OCI-LY1 (cell line): ENCODE measurements around the gene S100G.
"Not testable (repeated sequence)": the region's sequence is repeated elsewhere in the genome, so short reads cannot be mapped to it uniquely, and the experiment has no call there.

ENCODE experiments used
- H2AFZ ChIP-seq: fragments of 200-600 bp; sonication (generic), shearing (Covaris generic); 2 replicates; pipeline ENCODE4 v1.6.0; 2014; ENCODE audit warnings: antibody characterized with exemption, mild to moderate bottlenecking, low read length
- H3F3A ChIP-seq: fragments of 200-600 bp; sonication (generic), shearing (Covaris generic); 2 replicates; pipeline ENCODE4 v1.6.0; 2014; ENCODE audit warnings: mild to moderate bottlenecking, antibody characterized with exemption, low read length, moderate library complexity; ENCODE audit not compliant: insufficient read depth
- H3K27ac ChIP-seq: fragments of 200-600 bp; sonication (generic); 2 replicates; pipeline ENCODE4 v1.5.1; 2014; ENCODE audit warnings: low read length, mixed run types, mild to moderate bottlenecking, low read depth; ENCODE audit not compliant: poor library complexity, severe bottlenecking
- H3K27me3 ChIP-seq: fragments of 200-600 bp; sonication (generic); 2 replicates; pipeline ENCODE4 v1.6.0; 2014; ENCODE audit warnings: antibody characterized with exemption, mild to moderate bottlenecking, low read length, moderate library complexity; ENCODE audit not compliant: insufficient read depth
- H3K36me3 ChIP-seq: fragments of 200-600 bp; sonication (generic); 2 replicates; pipeline ENCODE4 v1.6.1; 2014; ENCODE audit warnings: mild to moderate bottlenecking, antibody characterized with exemption, low read length, moderate library complexity, mixed read lengths; ENCODE audit not compliant: insufficient read depth
- H3K4me1 ChIP-seq: fragments of 200-600 bp; sonication (generic); 2 replicates; pipeline ENCODE4 v1.5.1; 2014; ENCODE audit warnings: mild to moderate bottlenecking, low read length, moderate library complexity; ENCODE audit not compliant: insufficient read depth, severe bottlenecking
- H3K4me2 ChIP-seq: fragments of 200-600 bp; sonication (generic), shearing (Covaris generic); 2 replicates; pipeline ENCODE4 v1.6.1; 2014; ENCODE audit warnings: low read length
- H3K4me3 ChIP-seq: fragments of 200-600 bp; sonication (generic); 2 replicates; pipeline ENCODE4 v1.5.1; 2014; ENCODE audit warnings: low read length, low read depth, mild to moderate bottlenecking, mixed read lengths; ENCODE audit not compliant: poor library complexity, severe bottlenecking
- H3K79me2 ChIP-seq: fragments of 200-600 bp; shearing (Covaris generic); 2 replicates; pipeline ENCODE4 v1.6.1; 2016; ENCODE audit warnings: mixed run types, low read length, mixed read lengths; ENCODE audit not compliant: insufficient read depth
- H3K9ac ChIP-seq: fragments of 200-600 bp; sonication (generic), shearing (Covaris generic); 2 replicates; pipeline ENCODE4 v1.6.1; 2014; ENCODE audit warnings: mild to moderate bottlenecking, low read length, mixed read lengths
- H3K9me2 ChIP-seq: fragments of 200-600 bp; sonication (generic), shearing (Covaris generic); 2 replicates; pipeline ENCODE4 v1.6.1; 2014; ENCODE audit warnings: low read depth, mild to moderate bottlenecking, low read length, mixed read lengths
- H3K9me3 ChIP-seq: fragments of 200-600 bp; shearing (Covaris generic); 2 replicates; pipeline ENCODE4 v1.6.1; 2014; ENCODE audit warnings: low read length, mixed read lengths
- H4K20me1 ChIP-seq: fragments of 200-600 bp; sonication (generic), shearing (Covaris generic); 2 replicates; pipeline ENCODE4 v1.6.0; 2016; ENCODE audit warnings: mild to moderate bottlenecking, low read length; ENCODE audit not compliant: insufficient read depth
- CTCF ChIP-seq: fragments of 200-600 bp; sonication (generic), shearing (Covaris generic); IDR thresholded peaks from 2 replicates; pipeline ENCODE4 v1.5.1; 2017; ENCODE audit warnings: mild to moderate bottlenecking, antibody characterized with exemption, low read length, moderate library complexity, mixed read lengths
- EZH2 ChIP-seq: fragments of 200-600 bp; sonication (generic), shearing (Covaris generic); IDR thresholded peaks from 2 replicates; pipeline ENCODE4 v1.8.0; 2017; ENCODE audit warnings: borderline replicate concordance, mixed run types, mild to moderate bottlenecking, antibody characterized with exemption, low read length, moderate library complexity, mixed read lengths

S100G gene

GRCh38 chrX:16649858-16650257, at the start of gene S100G:
Gene S100G (plus strand): TSS chrX:16650158. CDS start chrX:16651007, 849 bp downstream.
- H4K20me1 ChIP-seq: no peaks in the 10 kb centered on the region
- no peak within 1 kb of the TSS for H3K27ac ChIP-seq
- H3K27me3 ChIP-seq: no peaks in the 10 kb centered on the region
- no peak within 1 kb of the TSS for H3K4me3 ChIP-seq
- no peaks in the 10 kb centered on the region for H3K79me2 ChIP-seq
- peaks cover 15% of the 10 kb centered on the region; the same call in 1 of the 2 replicates for H3K36me3 ChIP-seq
- no peaks in the 10 kb centered on the region for H3K9me2 ChIP-seq
- no peaks in the 10 kb centered on the region for H3K4me1 ChIP-seq
- no peaks in the 10 kb centered on the region for H3K9me3 ChIP-seq
- no peak within 1 kb of the TSS for H3K4me2 ChIP-seq
- H3K9ac ChIP-seq: no peak within 1 kb of the TSS
- H2AFZ ChIP-seq: no peak within 1 kb of the TSS
- TF ChIP-seq EZH2: no peak
- no peak for TF ChIP-seq CTCF
- no peaks in the 10 kb centered on the region for H3F3A ChIP-seq

- Histone ChIP-seq H3K4me2 (no peak overlapping the region), H3K9me3 (no peaks in the 10 kb centered on the region), H3F3A (no peaks in the 10 kb centered on the region), H3K4me1 (peaks cover 17% of the 10 kb centered on the region), H2AFZ (no peak overlapping the region), H3K9me2 (no peaks in the 10 kb centered on the region), H3K27me3 (no peaks in the 10 kb centered on the region), H3K36me3 (peaks cover 28% of the 10 kb centered on the region), H3K4me3 (no peak overlapping the region), H3K27ac (no peak overlapping the region), H3K9ac (no peak overlapping the region), H3K79me2 (no peaks in the 10 kb centered on the region), H4K20me1 (no peaks in the 10 kb centered on the region)
- TF ChIP-seq CTCF (no peak), EZH2 (no peak)
Measured at GRCh38 chrX:16601885-16602284, 48.1 kb upstream of the S100G start.

GRCh38 chrX:16603235-16603634, 46.7 kb upstream of the S100G start:
- H3K4me2 ChIP-seq, H3K27me3 ChIP-seq, H3K27ac ChIP-seq, H3K4me3 ChIP-seq, H2AFZ ChIP-seq, H3F3A ChIP-seq, H3K9ac ChIP-seq, H3K9me2 ChIP-seq, H3K79me2 ChIP-seq, H4K20me1 ChIP-seq, H3K9me3 ChIP-seq: not testable (repeated sequence)
- Histone ChIP-seq H3K4me1 (peaks cover 17% of the 10 kb centered on the region), H3K36me3 (peaks cover 37% of the 10 kb centered on the region)

- Histone ChIP-seq H3K4me1 (peaks cover 17% of the 10 kb centered on the region), H3K27me3 (no peaks in the 10 kb centered on the region), H3K9me3 (no peaks in the 10 kb centered on the region), H3K27ac (peak overlapping the region; percentile 27), H3K36me3 (peaks cover 37% of the 10 kb centered on the region), H4K20me1 (no peaks in the 10 kb centered on the region), H3K9ac (no peak overlapping the region), H3K79me2 (no peaks in the 10 kb centered on the region), H2AFZ (no peak overlapping the region), H3K4me3 (no peak overlapping the region), H3K4me2 (no peak overlapping the region; the same call in 1 of the 2 replicates), H3F3A (no peaks in the 10 kb centered on the region), H3K9me2 (no peaks in the 10 kb centered on the region)
- no peak for TF ChIP-seq CTCF
- no peak for TF ChIP-seq EZH2
Measured at GRCh38 chrX:16603822-16604221, 46.1 kb upstream of the S100G start.
